DND-41 (cell line): ENCODE data around the gene MKI67.

Source experiments
- EZH2 ChIP-seq: IDR thresholded peaks from 3 replicates; pipeline ENCODE4 v1.6.1; 2012; ENCODE audit warnings: borderline replicate concordance, low read depth, mild to moderate bottlenecking, moderate library complexity, low read length, inconsistent platforms; ENCODE audit not compliant: severe bottlenecking
- TF ChIP-seq, protein P1 (sequence below): IDR thresholded peaks from 2 replicates; pipeline ENCODE4 v1.5.1; 2012; ENCODE audit warnings: borderline replicate concordance, low read length, moderate library complexity, mild to moderate bottlenecking; ENCODE audit not compliant: poor library complexity, severe bottlenecking; ENCODE audit errors: extremely low read depth

DNA sequence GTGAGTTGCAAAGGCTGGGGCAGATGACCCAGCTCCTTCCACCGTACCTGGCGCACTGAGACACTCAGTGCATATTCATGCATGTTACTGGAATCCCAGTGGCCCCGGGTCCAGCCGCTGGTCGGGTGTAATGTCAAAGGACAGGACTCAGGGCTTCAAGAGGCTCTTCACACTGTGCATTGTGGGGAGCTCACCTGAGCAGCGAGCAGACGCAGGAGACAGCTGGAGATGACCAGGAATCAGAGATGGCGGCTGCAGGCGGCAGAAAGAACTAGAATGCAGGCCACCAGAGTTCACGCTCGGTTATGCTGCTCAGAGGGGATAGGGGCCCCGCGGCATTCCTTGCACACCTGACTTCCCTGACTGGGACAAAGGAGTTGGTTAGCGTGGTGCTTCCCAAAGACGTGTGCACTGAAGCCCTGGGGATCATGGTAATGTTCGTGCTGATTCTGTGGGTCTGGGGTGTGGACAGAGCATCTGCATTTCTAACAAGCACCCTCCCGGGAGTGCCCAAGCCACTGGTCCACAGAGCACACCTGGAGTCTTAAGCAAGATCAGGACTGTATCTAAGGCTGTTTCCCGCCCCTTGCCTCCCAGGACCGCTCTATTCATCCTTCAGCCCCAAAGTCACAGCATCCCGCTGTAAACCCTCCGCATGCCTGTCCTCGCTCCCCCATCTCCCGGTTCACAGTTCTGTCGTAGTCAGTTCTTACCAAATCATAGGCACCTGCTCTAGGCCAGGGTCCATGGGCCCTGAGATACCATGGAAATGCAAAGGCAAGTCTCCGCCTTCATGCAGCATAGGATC, 71.0 kb downstream of the MKI67 start:
- no peak for TF ChIP-seq EZH2
- TF ChIP-seq, protein P1, sequence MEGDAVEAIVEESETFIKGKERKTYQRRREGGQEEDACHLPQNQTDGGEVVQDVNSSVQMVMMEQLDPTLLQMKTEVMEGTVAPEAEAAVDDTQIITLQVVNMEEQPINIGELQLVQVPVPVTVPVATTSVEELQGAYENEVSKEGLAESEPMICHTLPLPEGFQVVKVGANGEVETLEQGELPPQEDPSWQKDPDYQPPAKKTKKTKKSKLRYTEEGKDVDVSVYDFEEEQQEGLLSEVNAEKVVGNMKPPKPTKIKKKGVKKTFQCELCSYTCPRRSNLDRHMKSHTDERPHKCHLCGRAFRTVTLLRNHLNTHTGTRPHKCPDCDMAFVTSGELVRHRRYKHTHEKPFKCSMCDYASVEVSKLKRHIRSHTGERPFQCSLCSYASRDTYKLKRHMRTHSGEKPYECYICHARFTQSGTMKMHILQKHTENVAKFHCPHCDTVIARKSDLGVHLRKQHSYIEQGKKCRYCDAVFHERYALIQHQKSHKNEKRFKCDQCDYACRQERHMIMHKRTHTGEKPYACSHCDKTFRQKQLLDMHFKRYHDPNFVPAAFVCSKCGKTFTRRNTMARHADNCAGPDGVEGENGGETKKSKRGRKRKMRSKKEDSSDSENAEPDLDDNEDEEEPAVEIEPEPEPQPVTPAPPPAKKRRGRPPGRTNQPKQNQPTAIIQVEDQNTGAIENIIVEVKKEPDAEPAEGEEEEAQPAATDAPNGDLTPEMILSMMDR = no peak
